ENCODE data around the gene RAB4A.
"Not testable (repeated sequence)": the region's sequence is repeated elsewhere in the genome, so short reads cannot be mapped to it uniquely, and the experiment has no call there.

Gene RAB4A

DNA sequence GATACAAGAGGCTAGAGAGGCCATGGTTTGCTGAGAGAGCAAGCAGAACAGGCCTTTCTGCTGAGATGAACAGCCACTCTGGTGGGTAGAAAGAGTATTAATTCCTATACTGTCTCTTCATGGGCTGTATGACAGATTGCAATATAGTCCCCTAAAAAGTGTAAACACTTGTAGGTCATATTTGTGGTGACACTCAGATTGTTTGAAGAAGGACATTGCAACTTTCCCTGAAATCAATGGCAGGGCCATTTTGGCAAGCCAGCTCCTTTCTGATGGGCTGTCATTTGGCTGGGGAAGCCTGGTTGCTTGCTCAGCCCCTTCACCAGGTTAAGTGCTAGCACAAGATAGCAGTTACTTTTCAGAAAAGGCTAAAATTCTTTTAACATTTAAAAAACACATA, 27.5 kb downstream of the RAB4A start:
- DNase-seq (ENCODE audit: low read depth) = no peak

DNA sequence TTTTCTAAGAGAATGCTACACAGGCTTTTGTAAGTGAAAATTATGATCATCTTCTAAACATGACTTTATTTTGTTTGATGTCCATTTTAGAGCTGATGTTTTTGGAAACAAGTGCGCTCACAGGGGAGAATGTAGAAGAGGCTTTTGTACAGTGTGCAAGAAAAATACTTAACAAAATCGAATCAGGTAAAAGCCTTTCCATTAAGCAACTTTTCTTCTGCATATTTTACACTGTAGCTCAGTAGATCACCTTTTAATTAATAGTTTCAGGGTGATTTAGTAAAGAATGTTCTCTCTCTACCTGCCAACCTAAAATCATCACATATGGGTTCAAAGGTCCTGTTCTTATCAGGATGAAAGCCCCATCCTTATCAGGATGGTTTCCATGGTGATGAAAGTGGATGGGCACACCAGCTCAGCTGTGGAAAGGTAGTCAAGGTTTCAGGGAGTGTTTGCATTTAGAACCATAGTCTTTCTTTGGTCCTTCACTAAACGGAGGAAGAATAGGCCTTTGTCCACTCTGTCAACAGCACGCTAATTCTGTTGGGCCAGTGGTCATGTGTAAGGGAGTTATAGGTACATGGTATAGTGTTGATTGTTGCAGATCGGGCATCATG, 28.1 kb downstream of the RAB4A start:
- DNase-seq (ENCODE audit: low read depth) = no peak

DNA sequence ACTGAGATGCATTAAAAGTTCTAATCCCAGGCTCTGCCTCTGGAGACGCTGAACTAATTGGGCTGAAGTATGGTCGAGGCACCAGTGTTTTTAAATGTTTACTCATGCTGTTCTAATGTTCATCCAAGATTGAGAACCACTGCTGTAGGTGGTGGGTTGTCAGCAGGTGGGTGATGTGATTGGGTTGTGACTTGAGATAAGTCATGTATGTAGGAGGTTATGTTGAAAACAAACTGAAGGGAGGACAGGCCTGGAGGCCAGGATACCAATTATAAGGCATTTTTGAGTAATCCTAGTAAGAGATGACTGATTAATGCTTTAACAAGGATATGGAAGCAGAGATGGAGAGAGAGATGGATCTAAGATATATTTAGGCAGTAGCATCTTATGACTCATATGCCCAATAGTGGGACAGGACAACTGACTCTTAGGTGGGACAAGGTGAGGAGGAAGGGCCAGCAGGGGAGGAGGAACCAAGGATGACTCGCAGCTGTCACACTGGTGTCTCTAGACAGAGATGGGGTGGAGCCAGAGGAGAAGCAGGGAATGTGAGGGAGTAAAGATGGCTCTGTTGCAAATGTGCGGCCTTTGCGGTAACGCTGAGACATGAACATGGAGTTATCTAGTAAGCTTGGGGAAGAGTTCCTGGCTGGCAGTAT, 29.3 kb downstream of the RAB4A start:
- no peak for DNase-seq (ENCODE audit: low read depth)

DNA sequence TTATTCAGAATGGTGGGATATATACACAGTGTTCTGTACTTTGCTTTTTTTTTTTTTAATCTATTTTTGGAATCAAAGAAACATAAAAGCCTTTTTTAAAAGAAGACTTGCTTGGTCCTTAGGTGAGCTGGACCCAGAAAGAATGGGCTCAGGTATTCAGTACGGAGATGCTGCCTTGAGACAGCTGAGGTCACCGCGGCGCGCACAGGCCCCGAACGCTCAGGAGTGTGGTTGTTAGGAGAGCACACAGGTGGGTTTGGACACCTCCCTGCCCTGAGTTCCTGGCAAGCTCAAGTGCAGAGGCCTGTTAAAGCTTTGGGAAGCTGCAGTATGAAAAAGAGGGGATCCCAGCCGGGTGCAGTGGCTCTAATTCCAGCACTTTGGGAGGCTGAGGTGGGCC, 31.8 kb downstream of the RAB4A start:
- no peak for DNase-seq (ENCODE audit: low read depth)

DNA sequence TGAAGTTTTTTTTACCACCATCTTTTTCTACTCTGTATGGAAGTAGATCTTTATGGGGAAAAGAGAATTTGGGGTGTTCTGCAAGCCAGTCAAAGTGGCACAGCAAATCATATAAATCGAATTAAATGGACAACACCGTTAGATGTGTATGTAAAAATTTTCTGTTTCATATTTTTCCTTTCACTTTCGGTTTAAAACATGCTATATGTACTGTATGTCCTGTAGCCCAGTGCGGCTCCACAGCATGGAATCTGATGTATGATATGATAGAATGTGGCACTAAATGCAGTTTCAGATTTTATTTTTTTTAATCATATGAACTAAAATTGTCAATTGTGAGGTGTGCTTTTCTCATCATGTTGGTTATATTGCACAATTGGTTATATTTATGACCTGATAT, 32.9 kb downstream of the RAB4A start:
- no peak for DNase-seq (ENCODE audit: low read depth)

DNA sequence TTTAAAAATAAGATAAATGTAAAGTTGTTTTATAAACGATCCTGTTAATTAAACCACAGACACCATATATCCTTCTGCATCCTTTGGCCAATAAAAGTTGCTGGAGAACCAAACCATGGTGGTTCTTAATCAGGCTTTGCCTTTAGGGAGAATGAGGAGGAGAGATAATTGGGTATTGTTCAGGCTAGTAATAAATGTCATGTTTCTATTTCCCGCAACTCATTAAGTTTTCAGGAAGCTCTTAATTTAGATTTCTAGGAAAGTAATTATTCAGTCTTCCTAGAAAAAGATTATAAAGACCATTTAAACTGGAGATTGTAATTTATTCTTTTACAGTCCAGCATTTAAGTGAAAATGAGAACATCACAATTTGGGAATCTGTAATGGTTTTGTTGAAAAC, 34.5 kb downstream of the RAB4A start:
- no peak for DNase-seq (ENCODE audit: low read depth)

DNA sequence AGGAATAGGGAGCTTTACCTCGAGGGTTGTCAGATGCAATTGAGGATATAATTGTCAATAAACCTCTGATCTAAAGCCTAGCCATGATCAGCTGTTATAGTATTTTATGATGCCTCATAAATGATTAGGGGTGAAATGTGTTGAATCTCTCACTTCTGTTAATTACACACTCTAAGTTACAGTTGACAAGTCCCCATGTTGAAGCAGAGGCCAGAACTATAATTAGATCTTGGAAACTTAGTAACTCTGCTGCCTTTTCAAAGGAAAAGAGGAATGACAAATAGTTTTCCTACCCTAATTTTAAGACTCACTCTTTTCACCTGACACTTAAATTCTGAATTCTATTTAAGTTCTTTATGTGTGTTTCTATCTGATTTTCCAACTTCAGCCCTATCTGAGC, 38.2 kb downstream of the RAB4A start:
- no peak for DNase-seq (ENCODE audit: low read depth)

DNA sequence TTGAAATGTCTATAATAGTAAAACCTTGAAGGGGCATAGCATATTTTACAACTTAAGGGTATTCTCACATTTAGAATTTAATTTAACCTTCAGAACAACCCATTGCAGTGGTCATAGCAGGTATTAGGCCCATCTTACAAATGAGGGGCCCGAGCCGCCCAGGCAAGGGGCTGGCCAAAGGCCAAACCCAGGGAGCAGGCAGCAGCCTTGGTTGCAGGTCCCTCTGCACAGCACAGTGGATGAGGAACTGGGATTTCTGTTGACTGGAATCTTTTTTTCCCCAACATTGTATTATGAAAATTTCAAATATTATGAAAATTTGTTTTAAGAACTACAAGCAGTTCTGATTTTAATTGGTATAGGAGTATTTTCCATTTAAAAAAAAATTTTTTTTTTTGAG, 38.8 kb downstream of the RAB4A start:
- no peak for DNase-seq (ENCODE audit: low read depth)

DNA sequence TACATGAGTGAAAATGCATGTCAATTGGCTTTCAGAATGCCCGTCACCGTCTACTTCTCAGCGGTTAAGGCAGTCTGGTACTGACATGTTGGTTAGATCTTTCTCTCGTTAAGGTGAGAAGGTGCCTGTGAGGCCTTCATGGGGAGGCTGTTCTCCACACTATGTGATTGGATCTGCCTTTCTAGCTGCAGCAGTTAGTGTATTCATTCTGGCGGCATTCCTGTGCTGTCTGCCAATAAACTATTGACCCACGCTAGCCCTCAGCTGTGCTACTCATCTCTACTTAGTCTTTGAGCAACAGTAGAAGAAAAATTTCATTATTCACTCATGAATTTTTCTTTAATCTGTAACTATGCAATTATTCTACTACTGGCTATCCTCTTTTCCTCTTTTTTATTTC, 39.9 kb downstream of the RAB4A start:
- DNase-seq (ENCODE audit: low read depth) = no peak

DNA sequence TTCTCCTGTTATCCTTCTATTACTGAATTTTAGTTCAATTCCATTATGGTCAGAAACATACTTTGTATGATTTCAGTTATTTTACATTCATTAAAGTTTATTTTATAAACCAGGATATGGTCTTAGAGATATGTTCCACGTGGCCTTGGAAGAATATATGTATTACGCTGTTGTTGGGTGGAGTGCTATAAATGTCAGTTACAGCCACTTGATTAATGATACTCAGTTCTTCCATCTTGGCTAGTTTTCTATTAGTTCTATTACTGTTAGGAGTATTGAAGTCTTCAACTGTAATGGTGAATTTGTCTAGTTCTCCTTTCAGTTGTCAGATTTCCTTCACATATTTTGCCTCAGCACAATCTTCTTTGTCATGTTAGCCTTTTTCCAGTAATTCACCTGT, 45.3 kb downstream of the RAB4A start:
- no peak for DNase-seq (ENCODE audit: low read depth)

DNA sequence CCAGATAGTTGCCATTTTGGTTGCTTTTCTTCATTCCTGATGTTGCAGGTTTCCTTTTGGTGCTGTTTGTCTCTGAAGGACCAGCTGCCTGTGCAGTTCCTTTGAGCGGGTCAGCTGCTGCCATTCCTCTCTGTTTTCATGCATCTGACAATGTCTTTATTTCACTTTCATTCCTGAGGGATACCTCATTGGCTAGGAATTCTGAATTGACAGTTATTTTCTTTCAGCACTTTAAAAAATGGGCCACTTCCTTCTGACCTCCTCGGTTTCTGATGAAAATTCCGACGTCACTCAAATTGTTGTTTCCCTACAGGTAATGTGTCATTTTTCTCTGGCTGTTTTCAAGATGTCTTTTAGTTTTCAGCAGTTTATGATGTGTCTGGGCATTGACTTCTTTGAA, 47.1 kb downstream of the RAB4A start:
- DNase-seq (ENCODE audit: low read depth) = no peak

DNA sequence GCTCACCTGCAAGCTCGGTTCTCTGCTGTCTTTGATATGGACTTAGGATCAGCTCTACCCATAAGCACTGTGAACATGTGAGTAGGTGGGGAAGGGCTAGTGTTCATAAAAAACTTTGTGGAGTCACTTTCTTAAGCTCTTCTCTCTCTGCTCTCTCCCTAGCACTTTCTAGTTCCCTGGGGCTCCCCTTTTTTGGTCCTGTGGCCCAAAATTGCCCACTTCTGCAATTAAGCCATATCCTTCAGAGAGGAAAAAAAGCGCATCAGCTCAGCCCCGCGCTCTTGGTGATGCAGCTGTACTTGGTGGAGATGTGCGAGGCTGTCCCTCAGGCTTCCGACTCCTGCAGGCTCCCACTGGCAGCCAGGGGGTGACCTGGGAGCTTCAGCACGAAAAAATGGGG, 48.6 kb downstream of the RAB4A start:
- no peak for DNase-seq (ENCODE audit: low read depth)

DNA sequence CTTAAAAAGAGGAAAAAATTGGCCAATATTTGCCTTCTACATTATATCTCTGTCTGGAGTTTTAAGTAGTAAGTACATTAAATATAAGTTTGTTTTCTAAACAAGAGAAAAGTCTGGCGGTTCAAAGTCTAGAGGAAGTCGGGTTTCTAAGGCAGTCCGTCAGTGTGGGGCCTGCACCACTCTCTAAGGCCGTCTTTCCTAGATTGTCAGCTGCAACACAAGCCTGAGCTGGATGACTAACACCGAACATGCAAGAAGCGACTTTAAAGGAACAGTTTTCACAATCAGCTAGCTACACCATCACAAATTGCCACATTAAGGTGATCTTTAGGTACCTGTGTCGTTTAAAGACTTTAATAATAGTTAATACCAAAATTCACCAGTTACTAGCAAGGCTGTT, 52.3 kb downstream of the RAB4A start:
- no peak for DNase-seq (ENCODE audit: low read depth)

DNA sequence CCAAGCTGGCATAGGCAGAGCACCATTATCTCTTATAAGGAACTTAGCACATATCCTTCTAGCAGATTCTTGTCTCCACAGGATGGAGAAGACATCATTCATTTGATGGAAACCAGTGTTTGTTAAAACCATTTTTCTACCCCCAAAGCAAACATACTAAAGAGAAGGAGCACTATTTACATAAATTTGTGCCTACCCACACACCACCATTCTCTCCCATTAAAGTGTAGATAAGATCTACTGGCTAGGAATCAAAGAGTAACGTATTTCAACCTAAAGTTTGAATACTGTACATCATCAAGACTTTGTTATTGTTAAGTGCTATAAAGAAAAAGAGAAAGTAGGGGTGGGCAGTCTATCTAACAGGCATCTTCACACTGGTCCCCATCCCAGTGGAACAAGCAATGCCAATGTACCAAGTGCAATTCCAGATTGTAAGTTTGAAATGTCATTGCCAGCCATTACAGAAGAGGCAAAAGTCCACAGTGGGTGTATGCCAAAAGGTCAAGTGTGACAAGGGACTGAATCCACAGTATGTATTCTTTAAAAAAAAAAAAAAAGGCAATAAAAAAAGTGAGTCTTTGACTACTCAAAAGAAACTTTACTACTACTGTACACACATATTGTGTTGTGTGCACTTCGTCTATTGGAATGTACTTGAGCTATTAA, 53.1 kb downstream of the RAB4A start:
- no peak for DNase-seq (ENCODE audit: low read depth)

DNA sequence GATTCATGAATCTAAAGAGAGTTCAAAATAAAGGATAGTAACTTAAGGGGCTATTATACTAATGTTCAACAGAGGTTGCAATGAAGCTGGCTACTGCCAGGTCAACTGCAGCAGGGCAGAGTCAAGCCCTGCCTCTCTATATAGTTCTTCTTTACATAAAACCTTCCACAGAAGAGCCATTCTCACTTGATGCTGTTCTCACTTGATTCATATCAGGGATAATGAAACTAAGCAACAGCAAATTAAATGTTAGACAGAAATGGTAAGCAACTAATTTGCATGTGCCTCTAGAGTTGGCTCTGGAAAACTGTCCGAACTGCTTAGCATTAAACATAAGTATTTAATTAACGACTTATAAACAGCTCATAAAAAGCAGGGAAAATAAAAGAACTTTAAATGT, 54.5 kb downstream of the RAB4A start:
- DNase-seq (ENCODE audit: low read depth) = no peak

DNA sequence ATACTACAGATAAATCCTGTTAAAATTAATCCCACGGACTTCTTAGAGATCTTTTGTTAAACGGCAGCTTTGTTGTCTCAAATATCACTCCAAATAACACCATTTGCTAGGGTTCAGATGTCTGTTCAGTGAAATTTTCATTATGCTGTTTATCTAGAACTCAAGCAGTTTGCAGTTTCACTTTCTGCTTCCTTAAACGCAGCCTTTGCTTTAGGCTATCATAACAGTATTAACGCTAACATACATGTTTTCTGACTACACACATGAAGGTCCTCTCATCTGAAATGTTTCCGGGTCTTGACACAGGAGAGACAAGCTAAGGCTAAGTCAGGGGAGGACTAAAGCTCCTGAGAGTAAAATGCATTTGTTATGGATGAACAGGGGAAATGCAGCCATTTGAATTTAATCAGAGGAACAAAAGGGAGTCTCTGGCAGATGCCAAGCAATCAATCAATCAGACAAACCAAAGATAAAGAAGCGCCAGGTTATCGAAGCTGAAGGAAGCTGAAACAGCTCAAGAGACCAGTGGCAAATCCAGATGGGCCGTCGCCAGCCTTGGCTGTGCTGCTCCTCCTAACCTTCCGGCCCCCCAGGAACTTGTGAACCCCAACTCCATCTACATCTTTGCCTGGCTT, 55.1 kb downstream of the RAB4A start:
- no peak for DNase-seq (ENCODE audit: low read depth)

DNA sequence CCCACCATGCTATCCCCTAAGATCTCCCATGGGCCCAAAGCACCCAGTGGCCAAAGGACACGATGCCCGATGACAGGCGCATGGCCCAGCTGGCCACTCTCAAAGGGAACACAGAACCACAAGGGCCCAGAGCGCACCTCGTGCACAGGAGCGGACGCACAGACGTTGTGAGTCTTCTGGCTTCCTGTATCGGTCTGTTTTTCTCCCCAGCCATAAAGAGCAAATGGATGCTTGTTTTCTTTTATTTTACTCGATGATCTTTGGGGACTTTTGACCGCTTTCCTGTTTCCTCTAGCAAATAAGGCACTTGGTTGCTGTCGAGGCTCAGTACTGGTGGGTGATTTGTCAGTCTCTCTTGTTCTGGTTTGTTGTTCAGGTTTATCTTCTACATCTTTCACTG, 55.7 kb downstream of the RAB4A start:
- no peak for DNase-seq (ENCODE audit: low read depth)

DNA sequence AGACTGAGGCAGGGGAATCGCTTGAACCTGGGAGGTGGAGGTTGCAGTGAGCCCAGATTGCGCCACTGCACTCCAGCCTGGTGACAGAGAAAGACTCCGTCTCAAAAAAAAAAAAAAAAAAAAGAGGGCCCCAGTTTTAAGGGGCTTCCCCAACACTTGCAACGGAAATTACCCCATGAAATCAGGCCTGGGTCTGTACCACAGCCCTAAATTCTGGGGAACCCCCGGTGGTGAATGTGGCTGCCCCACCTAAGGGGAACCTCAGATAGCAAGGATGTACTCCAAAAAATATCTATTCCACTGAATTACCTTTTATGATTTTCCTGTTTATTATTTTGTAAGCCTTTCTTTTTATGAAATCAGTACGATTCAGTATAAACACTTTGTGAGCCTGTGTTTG, 56.9 kb downstream of the RAB4A start:
- DNase-seq (ENCODE audit: low read depth) = not testable (repeated sequence)

DNA sequence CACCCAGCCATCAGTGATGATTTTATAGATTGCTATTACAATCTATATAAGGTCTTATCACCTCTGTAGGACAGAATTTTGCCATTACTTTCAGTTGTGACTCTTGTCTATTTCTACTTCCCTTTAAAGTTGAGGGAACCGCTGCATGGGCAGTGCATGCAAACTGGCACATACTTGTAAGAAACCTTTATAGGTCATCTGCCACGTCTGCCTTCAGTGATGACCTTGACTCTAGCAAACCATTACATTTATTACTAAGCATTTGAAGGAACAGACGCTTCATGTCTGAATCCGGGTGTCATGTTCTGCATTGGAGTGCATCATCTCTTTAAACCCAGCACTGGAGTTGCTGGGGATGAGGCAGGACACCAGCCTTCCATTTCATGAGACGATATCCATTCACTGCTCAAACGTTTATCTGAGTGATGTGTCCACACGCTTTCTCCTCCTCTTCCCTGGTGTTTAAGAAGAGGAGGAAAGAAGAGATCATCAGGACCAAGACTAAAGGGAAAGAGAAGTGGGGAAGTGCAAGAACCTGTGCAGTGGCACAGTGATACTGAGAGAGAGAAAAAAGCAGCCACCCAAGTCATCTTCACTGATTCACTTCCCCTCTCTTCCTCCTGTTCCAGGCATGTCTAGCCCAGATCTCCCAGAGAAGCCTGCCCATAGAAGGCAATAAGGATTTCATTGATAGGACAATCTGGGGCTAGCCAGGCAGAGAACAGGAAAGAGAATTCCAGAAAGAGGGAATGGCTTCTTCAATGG, 57.9 kb downstream of the RAB4A start:
- no peak for DNase-seq (ENCODE audit: low read depth)

DNA sequence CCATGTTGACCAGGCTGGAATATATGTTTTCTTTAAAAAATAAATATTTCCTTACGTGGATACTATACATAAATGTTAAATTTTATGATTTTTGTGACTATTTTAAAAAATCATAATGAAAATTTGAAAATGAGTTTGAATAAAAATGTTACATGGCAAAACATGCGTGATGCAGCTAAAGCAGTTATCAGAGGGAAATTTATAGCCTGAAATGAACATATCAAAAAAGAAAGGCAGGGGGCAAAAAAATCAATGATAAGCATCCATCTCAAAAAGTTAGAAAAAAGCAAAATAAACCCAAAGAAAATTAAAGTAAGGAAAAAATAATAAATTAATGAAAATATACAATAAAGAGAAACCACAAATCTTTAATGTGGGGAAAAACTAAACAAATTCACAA, 63.4 kb downstream of the RAB4A start:
- DNase-seq (ENCODE audit: low read depth) = no peak

DNA sequence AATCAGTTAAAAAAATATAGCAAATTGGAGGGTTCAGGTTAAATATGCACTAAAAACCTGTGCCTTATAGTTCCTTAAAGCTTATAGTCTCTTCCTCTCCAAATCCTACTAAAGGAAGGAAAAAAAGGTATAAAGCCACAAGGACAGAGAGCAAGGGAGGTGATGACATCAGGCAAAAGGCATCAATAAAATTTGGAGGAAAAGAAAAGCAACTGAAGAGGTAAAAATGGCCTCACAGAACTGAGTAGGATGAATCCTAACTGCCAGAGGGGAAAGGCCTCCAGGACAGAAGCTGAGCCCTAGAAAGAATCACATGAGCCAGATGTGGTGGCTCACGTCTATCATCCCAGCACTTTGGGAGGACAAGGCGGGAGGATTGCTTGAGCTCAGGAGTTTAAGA, 63.8 kb downstream of the RAB4A start:
- DNase-seq (ENCODE audit: low read depth) = no peak

DNA sequence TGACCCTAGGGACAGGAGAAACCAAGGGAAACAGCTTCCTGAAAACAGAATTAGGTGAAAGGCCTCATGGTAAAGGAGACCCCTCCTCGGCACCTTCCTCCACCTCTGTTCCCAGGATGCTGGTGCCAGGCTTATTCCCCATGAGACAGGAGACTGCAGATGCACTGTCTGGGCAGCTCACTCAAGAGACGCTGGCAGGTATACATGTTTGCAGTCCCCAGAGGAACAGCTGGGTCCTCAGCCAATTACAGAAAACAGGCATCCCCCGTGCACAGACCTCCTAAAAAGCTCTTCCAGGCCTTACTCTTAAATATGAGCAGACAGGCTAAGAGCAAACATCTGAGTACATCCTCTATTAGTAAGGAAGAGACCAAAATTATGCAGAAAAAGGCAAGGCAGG, 65.4 kb downstream of the RAB4A start:
- no peak for DNase-seq (ENCODE audit: low read depth)

DNA sequence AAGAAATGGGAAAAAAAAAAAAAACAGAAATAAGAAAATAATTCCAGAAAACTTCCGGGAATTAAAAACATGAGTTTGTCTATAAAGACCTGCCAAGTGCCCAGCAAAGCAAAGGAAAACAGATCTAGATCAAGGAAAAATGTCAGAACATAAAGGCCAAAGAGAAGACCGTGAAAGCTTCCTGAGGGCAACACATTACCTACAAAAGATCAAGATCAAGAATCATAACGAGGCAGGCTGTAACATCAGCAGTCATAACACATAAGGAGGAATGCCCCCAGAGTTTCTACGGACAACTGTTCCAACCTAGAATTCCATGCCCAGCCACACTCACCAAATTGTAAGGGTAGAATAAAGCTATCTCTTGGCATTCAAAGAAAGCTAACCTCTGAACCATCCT, 68.2 kb downstream of the RAB4A start:
- DNase-seq (ENCODE audit: low read depth) = no peak

Data from stimulated activated CD4-positive, alpha-beta T cell treated with anti-CD3 and anti-CD28 coated beads, Interleukin-2, amount 100 ng/mL, for 4 hours (primary cell).